Activated CD8-positive, alpha-beta memory T cell treated with anti-CD3 and anti-CD28 coated beads, Interleukin-2, amount 10 ng/mL, durations not matched to agents 7 days and 5 days (primary cell): ENCODE results near the gene RARA. TPM values are rescaled to one million over a fixed set of nuclear protein-coding genes. Genes with fewer than 3 reads are reported as not detected.

Experiments
- ATAC-seq: fragments of 150-1000 bp; cut with Tn5 transposase; one replicate; pipeline ENCODE4 v1.10.0; 2021; ENCODE audit warnings: moderate library complexity
- CTCF ChIA-PET: fragments of 350-600 bp; sonication (Branson Sonifier 250); formaldehyde crosslinking; loops from one replicate; lab custom pipeline; 2021; ENCODE audit warnings: antibody characterized with exemption; lab: Charles Lee
- DNase-seq: peaks from one replicate; pipeline ENCODE4 v3.0.0-alpha.2; 2020
- H3K27ac Mint-ChIP-seq: one replicate; pipeline ENCODE4 v1.8.0; 2021; ENCODE audit warnings: mild to moderate bottlenecking, mixed read lengths
- H3K27me3 Mint-ChIP-seq: one replicate; pipeline ENCODE4 v1.8.0; 2021; ENCODE audit warnings: mixed read lengths
- H3K36me3 Mint-ChIP-seq: one replicate; pipeline ENCODE4 v1.8.0; 2021; ENCODE audit warnings: mild to moderate bottlenecking, mixed read lengths
- H3K4me1 Mint-ChIP-seq: one replicate; pipeline ENCODE4 v1.8.0; 2021; ENCODE audit warnings: mixed read lengths
- H3K4me3 Mint-ChIP-seq: one replicate; pipeline ENCODE4 v1.8.0; 2021; ENCODE audit warnings: mild to moderate bottlenecking, moderate library complexity, mixed read lengths
- H3K9me3 Mint-ChIP-seq: one replicate; pipeline ENCODE4 v1.8.0; 2022; ENCODE audit warnings: low read depth, mixed read lengths
- total RNA-seq, 2 experiments: library from RNA; stranded (reverse); gene quantifications; one replicate each; pipeline ENCODE4 v1.2.3, GENCODE V29; 2021

Gene RARA
- total RNA-seq, 2 experiments from 2014 or later, result 29.9 to 39.5 TPM

GRCh38 chr17:40319651-40320540 is 10.9 kb downstream of the RARA start:
- Mint-ChIP-seq H3K4me3 (peak overlapping the region; percentile 94), H3K27me3 (no peaks in the 10 kb centered on the region), H3K36me3 (peaks cover 3% of the 10 kb centered on the region), H3K4me1 (peaks cover 82% of the 10 kb centered on the region), H3K9me3 (no peaks in the 10 kb centered on the region), H3K27ac (peak overlapping the region; percentile 97)
- DNase-seq (peak; percentile 71), ATAC-seq (no peak)
- CTCF ChIA-PET, result interaction anchor here (0.8 to 4.6 kb wide), 8 partner anchors 7 to 35 kb away, joined by 5 to 51 read pairs (median 14); no protein-coding TSS in a partner anchor

GRCh38 chr17:40320756-40321523 is 12.0 kb downstream of the RARA start:
- H3K4me1 Mint-ChIP-seq, result peaks cover 83% of the 10 kb centered on the region
- CTCF ChIA-PET, result interaction anchor here (0.6 to 3.5 kb wide), 6 partner anchors 17 to 245 kb away, joined by 4 to 18 read pairs (median 12); no protein-coding TSS in a partner anchor
- peak overlapping the region; percentile 94 for H3K4me3 Mint-ChIP-seq
- peaks cover 3% of the 10 kb centered on the region for H3K36me3 Mint-ChIP-seq
- H3K9me3 Mint-ChIP-seq, result no peaks in the 10 kb centered on the region
- no peaks in the 10 kb centered on the region for H3K27me3 Mint-ChIP-seq
- DNase-seq, result peak; percentile 62
- peak overlapping the region; percentile 97 for H3K27ac Mint-ChIP-seq
- no peak for ATAC-seq

GRCh38 chr17:40321524-40321929 is 12.5 kb downstream of the RARA start:
- Mint-ChIP-seq H3K36me3 (peaks cover 3% of the 10 kb centered on the region), H3K4me3 (peak overlapping the region; percentile 94), H3K9me3 (no peaks in the 10 kb centered on the region), H3K27ac (peak overlapping the region; percentile 97), H3K4me1 (peaks cover 83% of the 10 kb centered on the region), H3K27me3 (no peaks in the 10 kb centered on the region)
- CTCF ChIA-PET, result interaction anchor here (0.7 to 5.2 kb wide), 6 partner anchors 18 to 37 kb away, joined by 3 to 27 read pairs (median 8); no protein-coding TSS in a partner anchor
- ATAC-seq (no peak), DNase-seq (no peak)

- ATAC-seq (no peak), DNase-seq (no peak)
- CTCF ChIA-PET, result interaction anchor here (0.7 to 5.2 kb wide), 7 partner anchors 9 to 36 kb away, joined by 3 to 27 read pairs (median 8); no protein-coding TSS in a partner anchor
- Mint-ChIP-seq H3K9me3 (no peaks in the 10 kb centered on the region), H3K36me3 (peaks cover 3% of the 10 kb centered on the region), H3K4me1 (peaks cover 87% of the 10 kb centered on the region), H3K27me3 (no peaks in the 10 kb centered on the region), H3K4me3 (peak overlapping the region; percentile 94), H3K27ac (peak overlapping the region; percentile 97)
These were observed 13.0 kb downstream of the RARA start for GRCh38 chr17:40321961-40322357.

GRCh38 chr17:40322358-40323315 is 13.7 kb downstream of the RARA start:
- Mint-ChIP-seq H3K27me3 (no peaks in the 10 kb centered on the region), H3K27ac (peak overlapping the region; percentile 97), H3K4me3 (peak overlapping the region; percentile 94), H3K4me1 (peaks cover 87% of the 10 kb centered on the region), H3K9me3 (no peaks in the 10 kb centered on the region), H3K36me3 (peaks cover 3% of the 10 kb centered on the region)
- CTCF ChIA-PET, result interaction anchor here (0.7 to 5.2 kb wide), 11 partner anchors 9 to 211 kb away, joined by 3 to 27 read pairs (median 4); partner anchors contain the start of gene WIPF2
- ATAC-seq, result peak; percentile 37
- peak; percentile 93 for DNase-seq

- DNase-seq (peak; percentile 75), ATAC-seq (peak; percentile 6)
- H3K4me1 Mint-ChIP-seq, result peaks cover 92% of the 10 kb centered on the region
- H3K4me3 Mint-ChIP-seq, result peak overlapping the region; percentile 94
- peak overlapping the region; percentile 97 for H3K27ac Mint-ChIP-seq
- H3K9me3 Mint-ChIP-seq, result no peaks in the 10 kb centered on the region
- CTCF ChIA-PET, result interaction anchor here (0.6 to 5.2 kb wide), 14 partner anchors 8 to 239 kb away, joined by 3 to 27 read pairs (median 4); no protein-coding TSS in a partner anchor
- no peaks in the 10 kb centered on the region for H3K27me3 Mint-ChIP-seq
- peaks cover 6% of the 10 kb centered on the region for H3K36me3 Mint-ChIP-seq
These were observed 14.7 kb downstream of the RARA start for GRCh38 chr17:40323391-40324381.

- CTCF ChIA-PET, result interaction anchor here (1.0 to 5.2 kb wide), 10 partner anchors 8 to 33 kb away, joined by 3 to 51 read pairs (median 4); no protein-coding TSS in a partner anchor
- Mint-ChIP-seq H3K27me3 (no peaks in the 10 kb centered on the region), H3K4me1 (peaks cover 92% of the 10 kb centered on the region), H3K9me3 (no peaks in the 10 kb centered on the region), H3K36me3 (peaks cover 12% of the 10 kb centered on the region), H3K27ac (peak overlapping the region; percentile 97), H3K4me3 (peak overlapping the region; percentile 68)
- DNase-seq (no peak), ATAC-seq (no peak)
These were observed 16.4 kb downstream of the RARA start for GRCh38 chr17:40325156-40326013.

GRCh38 chr17:40326014-40326831 is 17.2 kb downstream of the RARA start:
- Mint-ChIP-seq H3K4me3 (peak overlapping the region; percentile 68), H3K27ac (peak overlapping the region; percentile 97), H3K9me3 (no peaks in the 10 kb centered on the region), H3K36me3 (peaks cover 12% of the 10 kb centered on the region), H3K4me1 (peaks cover 91% of the 10 kb centered on the region), H3K27me3 (no peaks in the 10 kb centered on the region)
- peak; percentile 80 for DNase-seq
- CTCF ChIA-PET, result interaction anchor here (1.0 to 5.2 kb wide), 9 partner anchors 9 to 32 kb away, joined by 3 to 51 read pairs (median 4); no protein-coding TSS in a partner anchor
- ATAC-seq, result no peak

- DNase-seq (no peak), ATAC-seq (no peak)
- peaks cover 17% of the 10 kb centered on the region for H3K36me3 Mint-ChIP-seq
- peak overlapping the region; percentile 68 for H3K4me3 Mint-ChIP-seq
- H3K27ac Mint-ChIP-seq, result peak overlapping the region; percentile 97
- CTCF ChIA-PET, result interaction anchor here (1.2 to 5.2 kb wide), 5 partner anchors 9 to 28 kb away, joined by 3 to 51 read pairs (median 18); no protein-coding TSS in a partner anchor
- H3K4me1 Mint-ChIP-seq, result peaks cover 92% of the 10 kb centered on the region
- H3K27me3 Mint-ChIP-seq, result no peaks in the 10 kb centered on the region
- no peaks in the 10 kb centered on the region for H3K9me3 Mint-ChIP-seq
These were observed 17.8 kb downstream of the RARA start for GRCh38 chr17:40326832-40327199.

GRCh38 chr17:40327244-40327729 is 18.3 kb downstream of the RARA start:
- Mint-ChIP-seq H3K9me3 (no peaks in the 10 kb centered on the region), H3K27me3 (no peaks in the 10 kb centered on the region), H3K27ac (peak overlapping the region; percentile 97), H3K36me3 (peaks cover 18% of the 10 kb centered on the region), H3K4me1 (peaks cover 88% of the 10 kb centered on the region), H3K4me3 (peak overlapping the region; percentile 68)
- CTCF ChIA-PET, result interaction anchor here (1.0 to 5.0 kb wide), 7 partner anchors 10 to 35 kb away, joined by 3 to 51 read pairs (median 5); no protein-coding TSS in a partner anchor
- DNase-seq, result no peak
- ATAC-seq, result no peak
